ENCODE data around the gene CNDP1.
A peak's percentile ranks its signal among the peaks of the same experiment; 100 is the strongest.

CNDP1 gene

GRCh38 chr18:74597034-74597661, 62.8 kb downstream of the CNDP1 start:
- peak; percentile 68 for DNase-seq (ENCODE audit: low spot score)
- no peak for TF ChIP-seq CTCF (IDR thresholded peaks at IDR 0.05; ENCODE audit: extremely low read depth, missing control alignments)

- DNase-seq (ENCODE audit: low spot score): peak; percentile 91
- no peak for TF ChIP-seq CTCF (IDR thresholded peaks at IDR 0.05; ENCODE audit: extremely low read depth, missing control alignments)
These were observed 63.5 kb downstream of the CNDP1 start, which contains the start of gene ZNF407 for GRCh38 chr18:74597662-74598349. ZNF407 (plus strand) TSS chr18:74597870; CDS start chr18:74631020, 33,150 bp downstream.

GRCh38 chr18:74598350-74599001, 64.2 kb downstream of the CNDP1 start:
- TF ChIP-seq CTCF (IDR thresholded peaks at IDR 0.05; ENCODE audit: extremely low read depth, missing control alignments): no peak
- DNase-seq (ENCODE audit: low spot score): peak; percentile 65

GRCh38 chr18:74604361-74604760, 70.1 kb downstream of the CNDP1 start:
- DNase-seq (ENCODE audit: low spot score): no peak
- TF ChIP-seq CTCF (IDR thresholded peaks at IDR 0.05; ENCODE audit: extremely low read depth, missing control alignments): no peak

GRCh38 chr18:74604774-74605173, 70.5 kb downstream of the CNDP1 start:
- no peak for DNase-seq (ENCODE audit: low spot score)
- TF ChIP-seq CTCF (IDR thresholded peaks at IDR 0.05; ENCODE audit: extremely low read depth, missing control alignments): no peak

GRCh38 chr18:74608681-74609080, 74.4 kb downstream of the CNDP1 start:
- DNase-seq (ENCODE audit: low spot score): no peak
- no peak for TF ChIP-seq CTCF (IDR thresholded peaks at IDR 0.05; ENCODE audit: extremely low read depth, missing control alignments)

GRCh38 chr18:74609535-74609934, 75.2 kb downstream of the CNDP1 start:
- TF ChIP-seq CTCF (IDR thresholded peaks at IDR 0.05; ENCODE audit: extremely low read depth, missing control alignments): no peak
- no peak for DNase-seq (ENCODE audit: low spot score)
